Activated CD4-positive, alpha-beta T cell treated with anti-CD3 and anti-CD28 coated beads for 36 hours (primary cell): ENCODE results near the gene RGS11. TPM values are rescaled to one million over a fixed set of nuclear protein-coding genes. Genes with fewer than 3 reads are reported as not detected.
"Not testable (repeated sequence)": the region's sequence is repeated elsewhere in the genome, so short reads cannot be mapped to it uniquely, and the experiment has no call there.

Source experiments
- ATAC-seq: fragments of 200-7000 bp; cut with Tn5 transposase; one replicate; pipeline ENCODE4 v1.10.0; 2021; ENCODE audit warnings: mild to moderate bottlenecking, moderate library complexity
- CTCF ChIA-PET: fragments of 350-600 bp; sonication (Branson Sonifier 250); formaldehyde crosslinking; loops from one replicate; lab custom pipeline; 2021; ENCODE audit warnings: antibody characterized with exemption; lab: Charles Lee
- POLR2A ChIA-PET: fragments of 350-600 bp; sonication (Branson Sonifier 250); formaldehyde crosslinking; loops from one replicate; lab custom pipeline; 2021; ENCODE audit warnings: antibody characterized with exemption, inconsistent platforms; lab: Charles Lee
- DNase-seq: peaks from one replicate; pipeline ENCODE4 v3.0.0-alpha.2; 2020
- H3K27ac Mint-ChIP-seq: one replicate; pipeline ENCODE4 v1.8.0; 2021; ENCODE audit warnings: mixed read lengths
- H3K27me3 Mint-ChIP-seq: one replicate; pipeline ENCODE4 v1.8.0; 2021; ENCODE audit warnings: mixed read lengths
- H3K36me3 Mint-ChIP-seq: one replicate; pipeline ENCODE4 v1.8.0; 2021; ENCODE audit warnings: low read depth, mixed read lengths
- H3K4me1 Mint-ChIP-seq: one replicate; pipeline ENCODE4 v1.8.0; 2021; ENCODE audit warnings: mixed read lengths
- H3K4me3 Mint-ChIP-seq: one replicate; pipeline ENCODE4 v1.8.0; 2021; ENCODE audit warnings: mild to moderate bottlenecking, moderate library complexity, mixed read lengths
- H3K9me3 Mint-ChIP-seq: one replicate; pipeline ENCODE4 v1.8.0; 2021; ENCODE audit warnings: low read depth, mixed read lengths
- intact Hi-C, 2 experiments: fragments of 100-400 bp; cut with DNase I in 1 of 2; cut with micrococcal nuclease in 1 of 2; formaldehyde crosslinking; loops; one replicate each; pipeline versions ENCODE4 v1.14.2 to v1.15.1; 2022 to 2024; cut with DNase I, micrococcal nuclease
- total RNA-seq, 2 experiments: library from RNA; stranded (reverse); gene quantifications; one replicate each; pipeline ENCODE4 v1.2.3, GENCODE V29; 2021

RGS11 gene
- total RNA-seq, 2 experiments from 2014 or later: 0.11 to 0.12 TPM

DNA sequence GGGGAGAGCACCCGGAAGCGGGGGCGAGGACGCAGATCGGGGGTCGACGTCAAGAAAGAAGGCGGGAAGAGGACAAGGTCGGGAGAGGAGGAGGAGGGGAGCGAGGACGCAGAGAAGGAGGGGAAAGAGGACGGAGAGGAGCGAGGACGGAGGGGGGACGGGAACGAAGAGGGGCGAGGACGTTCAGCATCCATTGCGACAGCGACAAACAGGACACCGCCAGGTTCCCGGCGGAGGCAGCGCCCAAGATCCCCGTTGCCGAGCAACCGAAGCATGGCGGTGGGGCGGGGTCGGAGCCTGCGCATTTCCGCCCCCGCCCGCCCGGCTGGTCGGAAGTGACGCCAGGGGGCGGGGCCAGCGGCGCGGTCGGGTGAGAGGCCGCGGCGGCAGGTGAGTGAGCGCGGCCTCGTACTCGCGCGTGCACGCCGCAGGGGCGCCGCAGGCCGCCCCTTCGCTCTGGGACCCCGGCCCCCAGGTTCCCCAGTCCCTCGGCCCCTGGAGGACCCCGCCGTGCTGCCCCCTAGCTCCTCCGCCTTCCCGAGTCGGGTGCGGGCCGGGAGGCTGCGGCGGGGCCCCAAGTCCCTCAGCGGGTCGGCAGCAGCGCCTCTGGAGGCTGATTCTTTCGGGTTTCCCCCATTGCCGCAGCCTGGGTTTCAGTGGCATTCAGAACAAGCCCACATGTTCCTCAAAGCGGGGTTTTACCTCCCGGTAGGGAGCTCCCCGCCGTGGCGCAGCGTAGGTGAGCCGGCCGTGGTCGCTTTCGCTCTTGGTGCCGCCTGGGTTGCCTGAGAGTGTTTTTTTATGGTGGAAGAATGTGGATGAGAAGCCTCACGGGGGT, 41.1 kb downstream of the RGS11 start, which contains the start of gene FAM234A:
FAM234A (plus strand) TSS at position 354 of the 838 bp plus-strand sequence. CDS start 19,593 bp downstream, outside the sequence.
- ChIA-PET POLR2A (interaction anchor here (0.6 to 1.4 kb wide), 11 partner anchors 10 to 267 kb away, joined by 3 to 13 read pairs (median 3); partner anchors contain the start of genes POLR3K and SNRNP25), CTCF (interaction anchor here (0.6 to 1.8 kb wide), 15 partner anchors 8 to 1242 kb away, joined by 3 to 16 read pairs (median 4); partner anchors contain the start of gene RAB11FIP3)
- peaks cover 4% of the 10 kb centered on the region for H3K36me3 Mint-ChIP-seq
- peak; percentile 91 for ATAC-seq
- no peaks in the 10 kb centered on the region for H3K9me3 Mint-ChIP-seq
- peak within 1 kb of the TSS; percentile 96 for H3K27ac Mint-ChIP-seq
- H3K4me1 Mint-ChIP-seq: peaks cover 17% of the 10 kb centered on the region
- no peaks in the 10 kb centered on the region for H3K27me3 Mint-ChIP-seq
- intact Hi-C loops: loop anchor here (1.0 to 2.0 kb wide), 12 partner anchors 96 to 1376 kb away; partner anchors contain the start of genes AXIN1 (in 2 of the 2), CAPN15 (in 1 of the 2), DECR2 (in 1 of the 2) and METTL26 (in 1 of the 2)
- peak within 1 kb of the TSS; percentile 90 for H3K4me3 Mint-ChIP-seq
- peak; percentile 98 for DNase-seq

DNA sequence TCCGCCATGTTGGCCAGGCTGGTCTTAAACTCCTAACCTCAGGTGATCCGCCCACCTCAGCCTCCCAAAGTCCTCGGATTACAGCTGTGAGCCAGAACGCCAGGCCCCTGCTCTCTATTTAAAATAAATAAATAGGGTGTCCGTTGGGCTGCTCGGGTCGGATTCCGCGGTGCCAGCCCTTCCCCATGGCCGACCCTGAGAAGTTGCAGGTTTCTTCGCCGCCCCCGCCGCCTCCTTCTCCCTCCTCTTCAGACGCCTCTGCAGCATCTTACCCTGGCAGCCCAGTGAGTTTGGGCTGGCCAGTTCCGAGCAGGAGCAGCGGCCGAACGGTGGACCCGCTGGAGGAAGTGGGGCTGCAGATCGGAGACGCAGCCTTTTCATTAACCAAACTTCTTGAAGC, 44.8 kb downstream of the RGS11 start:
- Mint-ChIP-seq H3K9me3 (no peaks in the 10 kb centered on the region), H3K27me3 (no peaks in the 10 kb centered on the region), H3K4me1 (peaks cover 34% of the 10 kb centered on the region), H3K4me3 (no peak overlapping the region), H3K36me3 (peaks cover 20% of the 10 kb centered on the region), H3K27ac (no peak overlapping the region)
- ATAC-seq (no peak), DNase-seq (no peak)
- POLR2A ChIA-PET: no interaction called here
- CTCF ChIA-PET: no interaction called here
- intact Hi-C loops: no loop called here

DNA sequence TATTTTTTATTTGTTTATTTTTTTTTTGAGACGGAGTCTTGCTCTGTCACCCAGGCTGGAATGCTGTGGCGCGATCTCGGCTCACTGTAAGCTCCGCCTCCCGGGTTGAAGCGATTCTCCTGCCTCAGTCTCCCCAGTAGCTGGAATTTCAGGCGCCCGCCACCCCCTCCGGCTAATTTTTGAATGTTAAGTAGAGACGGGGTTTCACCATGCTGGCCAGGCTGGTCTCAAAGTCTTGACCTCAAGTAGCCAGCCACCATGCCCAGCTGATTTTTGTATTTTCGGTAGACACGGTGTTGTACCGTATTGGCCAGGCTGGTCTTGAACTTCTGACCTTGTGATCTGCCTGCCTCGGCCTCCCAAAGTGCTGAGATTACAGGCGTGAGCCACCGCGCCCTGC, 45.4 kb downstream of the RGS11 start:
- CTCF ChIA-PET: interaction anchor here (0.8 kb wide), 1 partner anchor 121 kb away, joined by 3 read pairs; no protein-coding TSS in a partner anchor
- ATAC-seq, DNase-seq, intact Hi-C loops, H3K27me3 Mint-ChIP-seq, H3K9me3 Mint-ChIP-seq, POLR2A ChIA-PET, H3K27ac Mint-ChIP-seq, H3K4me3 Mint-ChIP-seq: not testable (repeated sequence)
- H3K4me1 Mint-ChIP-seq: peaks cover 34% of the 10 kb centered on the region
- H3K36me3 Mint-ChIP-seq: peaks cover 24% of the 10 kb centered on the region

DNA sequence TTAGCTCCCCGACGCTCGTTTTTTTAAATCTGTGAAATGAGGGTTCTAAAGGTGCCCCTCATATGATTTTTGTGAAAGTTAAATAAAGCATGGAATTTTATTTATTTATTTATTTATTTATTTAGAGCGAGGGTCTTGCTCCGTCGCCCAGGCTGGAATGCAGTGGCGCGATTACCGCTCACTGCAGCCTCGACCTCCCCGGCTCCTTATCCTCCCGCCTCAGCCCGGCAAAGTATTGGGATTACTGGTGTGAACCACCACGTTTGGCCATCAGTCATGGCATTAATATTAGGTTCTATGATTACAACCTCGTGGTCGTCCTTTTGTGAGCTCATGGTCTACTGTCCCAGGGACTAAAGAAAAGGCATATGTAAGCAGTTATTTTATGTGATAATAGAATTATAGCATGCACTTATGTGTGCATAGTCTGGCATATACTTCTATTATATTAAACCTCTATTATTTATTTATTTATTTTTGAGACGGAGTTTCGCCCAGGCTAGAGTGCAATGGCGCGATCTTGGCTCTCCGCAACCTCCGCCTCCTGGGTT, 45.9 kb downstream of the RGS11 start:
- DNase-seq: no peak
- H3K36me3 Mint-ChIP-seq: peaks cover 26% of the 10 kb centered on the region
- H3K4me1 Mint-ChIP-seq: peaks cover 30% of the 10 kb centered on the region
- H3K27ac Mint-ChIP-seq: peak overlapping the region; percentile 38
- ChIA-PET CTCF (interaction anchor here (0.7 to 0.8 kb wide), 2 partner anchors 49 to 122 kb away, joined by 3 read pairs; partner anchors contain the start of gene HBQ1), POLR2A (no interaction called here)
- H3K27me3 Mint-ChIP-seq: no peaks in the 10 kb centered on the region
- no peaks in the 10 kb centered on the region for H3K9me3 Mint-ChIP-seq
- intact Hi-C loops: loop anchor here (1.0 to 5.0 kb wide), 9 partner anchors 22 to 406 kb away; partner anchors contain the start of genes AXIN1 (in 1 of the 2), CAPN15 (in 1 of the 2), DECR2 (in 1 of the 2) and METTL26 (in 1 of the 2)
- no peak for ATAC-seq
- H3K4me3 Mint-ChIP-seq: peak overlapping the region; percentile 92

DNA sequence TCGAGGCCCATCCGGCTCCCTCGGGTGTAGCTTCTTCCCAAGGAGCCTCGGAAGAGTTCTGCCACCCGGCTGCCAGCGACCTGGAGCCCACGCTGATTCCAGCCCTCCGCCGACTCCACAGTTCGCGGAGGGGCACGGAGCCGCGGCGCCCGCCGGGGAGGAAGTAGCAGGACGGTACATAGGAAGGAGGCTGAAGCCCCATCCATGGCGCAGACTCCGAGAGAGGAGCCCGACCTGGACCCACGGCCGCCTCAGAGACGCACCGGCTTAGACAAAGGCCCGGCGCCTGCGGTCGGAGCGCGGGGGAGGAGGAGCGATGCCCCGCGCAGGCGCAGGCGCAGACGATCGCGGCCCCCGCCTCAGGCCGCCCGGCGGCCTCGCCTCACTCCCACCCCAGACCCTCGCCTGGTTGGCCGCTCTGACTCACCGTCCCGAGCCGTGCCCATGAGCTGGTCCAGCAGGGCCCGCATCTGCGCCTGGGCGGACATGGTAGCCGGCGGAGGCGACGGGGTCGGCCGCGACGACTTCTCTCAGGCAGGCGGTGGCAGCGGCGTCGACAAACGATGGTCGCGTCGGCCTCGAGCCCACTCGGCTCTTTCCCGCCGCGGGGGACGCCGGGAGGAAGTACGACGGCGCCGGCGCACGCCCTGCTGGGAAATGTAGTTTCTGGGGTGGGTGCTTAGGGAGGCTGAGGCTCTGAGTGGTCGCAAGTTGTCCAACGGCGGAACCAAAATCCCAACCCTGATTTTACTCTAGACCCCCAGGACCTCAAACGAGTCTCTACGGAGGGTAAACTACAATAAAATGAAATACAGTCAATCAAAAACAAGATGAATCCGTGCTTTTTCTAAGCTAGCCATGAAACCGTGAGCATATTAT, 46.7 kb downstream of the RGS11 start, which contains the start of gene LUC7L:
LUC7L (minus strand) TSS at position 598 of the 879 bp plus-strand sequence; CDS start at position 488, 110 bp downstream.
- peaks cover 27% of the 10 kb centered on the region for H3K36me3 Mint-ChIP-seq
- H3K27ac Mint-ChIP-seq: peak within 1 kb of the TSS; percentile 85
- H3K27me3 Mint-ChIP-seq: no peaks in the 10 kb centered on the region
- intact Hi-C loops: loop anchor here (1.0 to 5.0 kb wide), 9 partner anchors 23 to 407 kb away; partner anchors contain the start of genes AXIN1 (in 1 of the 2), CAPN15 (in 1 of the 2), DECR2 (in 1 of the 2) and METTL26 (in 1 of the 2)
- peaks cover 30% of the 10 kb centered on the region for H3K4me1 Mint-ChIP-seq
- ChIA-PET CTCF (interaction anchor here (0.7 to 2.2 kb wide), 4 partner anchors 10 to 132 kb away, joined by 3 to 9 read pairs (median 6); partner anchors contain the start of gene HBQ1), POLR2A (no interaction called here)
- H3K9me3 Mint-ChIP-seq: no peaks in the 10 kb centered on the region
- DNase-seq (peak; percentile 93), ATAC-seq (peak; percentile 90)
- H3K4me3 Mint-ChIP-seq: peak within 1 kb of the TSS; percentile 92

DNA sequence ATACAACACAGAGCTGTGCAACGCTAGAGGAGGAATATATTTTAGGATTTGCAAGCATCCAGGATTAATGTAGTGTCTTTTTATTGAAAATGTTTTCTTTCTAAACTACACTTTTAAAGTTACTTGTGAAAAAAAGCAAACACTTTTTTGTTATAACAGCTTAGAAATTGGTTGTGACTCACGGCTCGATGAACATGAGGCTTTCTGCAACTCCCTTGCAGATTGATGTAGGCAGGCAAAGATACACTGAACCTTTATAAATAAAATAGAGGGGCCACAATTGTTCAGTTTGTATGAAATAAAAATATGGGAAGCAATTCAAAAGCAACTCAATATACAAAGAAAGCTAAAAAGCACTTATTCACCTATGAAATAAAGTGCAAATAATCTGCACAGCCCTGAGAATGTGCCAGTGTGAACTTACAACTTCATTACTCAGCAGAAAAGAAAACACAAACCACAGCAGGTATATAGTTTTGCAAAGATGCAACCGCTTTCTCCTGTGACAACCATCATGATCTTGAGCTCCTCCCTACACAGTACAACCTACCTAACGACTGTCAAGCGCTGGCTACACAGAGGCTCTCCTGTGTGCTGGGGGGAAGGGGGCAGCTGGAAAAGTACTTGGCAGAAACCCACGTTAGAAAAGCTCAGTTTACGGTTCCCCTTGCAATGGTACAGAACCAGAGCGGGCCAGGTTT, 47.4 kb downstream of the RGS11 start:
- intact Hi-C loops: loop anchor here in 1 of 2 experiments (5.0 kb wide), 1 partner anchor 299 kb away; the partner anchor contains the start of gene CAPN15
- ATAC-seq (peak; percentile 34), DNase-seq (no peak)
- Mint-ChIP-seq H3K27ac (peak overlapping the region; percentile 85), H3K4me1 (peaks cover 30% of the 10 kb centered on the region), H3K4me3 (peak overlapping the region; percentile 92), H3K27me3 (no peaks in the 10 kb centered on the region), H3K36me3 (peaks cover 27% of the 10 kb centered on the region), H3K9me3 (no peaks in the 10 kb centered on the region)
- ChIA-PET POLR2A (interaction anchor here (0.6 to 1.0 kb wide), 6 partner anchors 9 to 113 kb away, joined by 3 to 9 read pairs (median 3); no protein-coding TSS in a partner anchor), CTCF (interaction anchor here (0.6 to 2.2 kb wide), 5 partner anchors 10 to 512 kb away, joined by 3 to 9 read pairs (median 5); partner anchors contain the start of gene CIAO3)

DNA sequence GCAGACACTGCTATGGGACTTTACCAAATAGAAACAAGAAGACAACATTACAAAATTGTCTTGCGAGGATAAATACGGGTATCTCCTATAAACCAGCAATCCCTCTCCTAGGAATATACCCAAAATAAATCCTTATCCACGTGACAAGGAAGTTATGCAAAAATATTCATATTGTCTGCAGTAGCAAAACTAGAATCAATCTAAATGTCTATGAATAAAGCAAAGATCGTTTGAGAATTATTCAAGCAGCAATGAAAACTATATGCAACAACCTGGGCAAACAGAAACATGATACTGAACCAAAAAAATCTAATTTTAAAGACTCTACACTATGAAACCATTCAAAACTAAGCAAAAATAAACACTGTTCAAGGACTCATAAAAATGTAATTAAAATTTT, 55.7 kb downstream of the RGS11 start:
- ChIA-PET POLR2A (no interaction called here), CTCF (interaction anchor here (0.8 to 2.5 kb wide), 2 partner anchors 8 to 10 kb away, joined by 4 to 9 read pairs; no protein-coding TSS in a partner anchor)
- no peak overlapping the region for H3K4me3 Mint-ChIP-seq
- no peak for ATAC-seq
- DNase-seq: no peak
- H3K9me3 Mint-ChIP-seq: no peaks in the 10 kb centered on the region
- peaks cover 2% of the 10 kb centered on the region for H3K4me1 Mint-ChIP-seq
- H3K27me3 Mint-ChIP-seq: no peaks in the 10 kb centered on the region
- no peak overlapping the region for H3K27ac Mint-ChIP-seq
- peaks cover 29% of the 10 kb centered on the region for H3K36me3 Mint-ChIP-seq
- intact Hi-C loops: no loop called here

Other genes starting within 250 kb of the RGS11 start
- 10 to 100 TPM; 31.9 to 46.8 TPM for gene POLR3K, start 222.3 kb downstream of the RGS11 start, total RNA-seq
- gene SNRNP25, start 222.1 kb downstream of the RGS11 start, total RNA-seq: 10 to 100 TPM; 42.5 to 50.0 TPM
- gene RHBDF1, start 203.3 kb downstream of the RGS11 start, total RNA-seq: under 1 TPM in 1 of 2 experiments, not detected in 1; 0.40 TPM
- gene MPG, start 197.7 kb downstream of the RGS11 start, total RNA-seq: 10 to 100 TPM; 47.0 to 57.0 TPM
- gene NPRL3, start 137.3 kb downstream of the RGS11 start, total RNA-seq: 10 to 100 TPM; 49.1 to 53.9 TPM
- not detected for gene HBZ, start 123.3 kb downstream of the RGS11 start, total RNA-seq
- not detected for gene HBM, start 110.0 kb downstream of the RGS11 start, total RNA-seq
- gene HBA2, start 103.1 kb downstream of the RGS11 start, total RNA-seq: not detected
- gene HBA1, start 99.3 kb downstream of the RGS11 start, total RNA-seq: not detected
- 1 to 10 TPM in 1 of 2 experiments, under 1 TPM in 1; 0.37 to 1.1 TPM for gene HBQ1, start 95.5 kb downstream of the RGS11 start, total RNA-seq
- 10 to 100 TPM; 44.6 to 50.1 TPM for gene LUC7L, start 46.5 kb downstream of the RGS11 start, total RNA-seq
- 10 to 100 TPM; 11.3 to 15.2 TPM for gene FAM234A, start 41.1 kb downstream of the RGS11 start, total RNA-seq
- not detected for gene ARHGDIG, start 4.6 kb upstream of the RGS11 start, total RNA-seq
- not detected for gene PDIA2, start 7.2 kb upstream of the RGS11 start, total RNA-seq
- 10 to 100 TPM; 20.0 to 23.8 TPM for gene AXIN1, start 76.8 kb upstream of the RGS11 start, total RNA-seq
- gene MRPL28, start 94.6 kb upstream of the RGS11 start, total RNA-seq: 10 to 100 TPM; 90.2 to 94.4 TPM
- 10 to 100 TPM; 22.9 to 40.8 TPM for gene PGAP6, start 106.0 kb upstream of the RGS11 start, total RNA-seq
- 10 to 100 TPM; 55.9 to 72.1 TPM for gene NME4, start 121.3 kb upstream of the RGS11 start, total RNA-seq
- 10 to 100 TPM; 11.5 to 13.0 TPM for gene DECR2, start 125.9 kb upstream of the RGS11 start, total RNA-seq
- gene RAB11FIP3, start 149.7 kb upstream of the RGS11 start, total RNA-seq: 10 to 100 TPM; 14.2 to 17.0 TPM